Right atrium auricular region (tissue), 2 donors: ENCODE measurements around the gene CCDC88B. TPM values are rescaled to one million over a fixed set of nuclear protein-coding genes. Genes with fewer than 3 reads are reported as not detected.

Source experiments
- DNase-seq: peaks from one replicate; pipeline ENCODE4 v3.0.0-alpha.2; 2019; ENCODE audit warnings: low spot score
- H3K27ac ChIP-seq, 2 donors: fragments of 200-600 bp; sonication (generic); 1 replicate in 1 of 2; 2 replicates in 1 of 2; pipeline ENCODE4 v1.5.1; 2016 to 2019
- H3K27me3 ChIP-seq, 2 donors: fragments of 200-600 bp; sonication (generic); one replicate each; pipeline versions ENCODE4 v1.5.1 to v1.6.0; 2017 to 2019
- H3K36me3 ChIP-seq: fragments of 200-600 bp; sonication (generic); one replicate; pipeline ENCODE4 v1.5.1; 2016
- H3K4me1 ChIP-seq, 2 donors: fragments of 200-600 bp; sonication (generic); one replicate each; pipeline versions ENCODE4 v1.5.1 to v1.6.0; 2017 to 2019
- H3K4me3 ChIP-seq, 2 donors: fragments of 200-600 bp; sonication (generic); 1 replicate in 1 of 2; 2 replicates in 1 of 2; pipeline ENCODE4 v1.5.1; 2017 to 2019; ENCODE audit warnings: mild to moderate bottlenecking in 1 of 2, moderate library complexity in 1 of 2
- H3K9me3 ChIP-seq, 2 donors: fragments of 200-600 bp; sonication (generic); one replicate each; pipeline ENCODE4 v1.5.1; 2019
- total RNA-seq, 2 donors: library from RNA; depleted of rRNA; stranded (reverse); fragments of >200 nt; gene quantifications; one replicate each; pipeline ENCODE4 v1.1.0, GENCODE V29; 2016
- TF ChIP-seq, protein P1 (sequence below), 2 donors: fragments of 200-600 bp; sonication (generic); IDR thresholded peaks; one replicate each; pipeline ENCODE4 v1.5.1; 2019; ENCODE audit warnings: antibody characterized with exemption in 2 of 2

The CCDC88B gene
- total RNA-seq, 2 donors from 2014 or later = 11.7 to 12.0 TPM

DNA sequence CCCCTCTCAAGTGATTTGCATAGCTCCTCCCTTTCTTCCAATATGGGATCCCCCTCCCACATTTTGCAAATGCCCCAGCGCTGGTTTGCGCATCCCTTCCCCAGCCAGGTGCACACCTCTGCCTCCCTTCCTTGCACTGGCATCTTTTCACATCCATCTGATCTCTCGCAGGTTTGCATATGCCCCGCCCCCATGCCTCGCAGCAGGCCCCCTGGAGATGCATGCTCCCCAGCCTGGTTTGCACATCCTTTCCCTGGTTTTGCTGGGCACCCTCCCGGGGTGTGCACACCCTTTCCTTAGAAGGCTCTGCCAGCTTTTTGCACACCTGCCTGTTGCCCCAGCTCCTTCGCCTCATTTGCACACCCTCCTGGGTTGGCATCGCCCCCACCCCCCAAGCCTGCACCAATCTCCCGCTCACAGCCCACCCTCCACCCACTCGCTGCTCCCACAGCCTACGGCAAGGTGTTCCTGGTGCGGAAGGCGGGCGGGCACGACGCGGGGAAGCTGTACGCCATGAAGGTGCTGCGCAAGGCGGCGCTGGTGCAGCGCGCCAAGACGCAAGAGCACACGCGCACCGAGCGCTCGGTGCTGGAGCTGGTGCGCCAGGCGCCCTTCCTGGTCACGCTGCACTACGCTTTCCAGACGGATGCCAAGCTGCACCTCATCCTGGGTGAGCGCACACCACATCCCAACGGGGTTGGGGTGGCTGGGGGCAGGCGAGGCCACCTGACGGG, 19.9 kb downstream of the CCDC88B start:
- peak overlapping the region in 1 of 2 donors; percentile 88 for H3K27ac ChIP-seq
- H3K9me3 ChIP-seq = no peaks in the 10 kb centered on the region
- DNase-seq = no peak
- H3K27me3 ChIP-seq = no peaks in the 10 kb centered on the region
- peak overlapping the region; percentile 71 to 75 for H3K4me3 ChIP-seq
- H3K36me3 ChIP-seq = peaks cover 24% of the 10 kb centered on the region
- TF ChIP-seq, protein P1, sequence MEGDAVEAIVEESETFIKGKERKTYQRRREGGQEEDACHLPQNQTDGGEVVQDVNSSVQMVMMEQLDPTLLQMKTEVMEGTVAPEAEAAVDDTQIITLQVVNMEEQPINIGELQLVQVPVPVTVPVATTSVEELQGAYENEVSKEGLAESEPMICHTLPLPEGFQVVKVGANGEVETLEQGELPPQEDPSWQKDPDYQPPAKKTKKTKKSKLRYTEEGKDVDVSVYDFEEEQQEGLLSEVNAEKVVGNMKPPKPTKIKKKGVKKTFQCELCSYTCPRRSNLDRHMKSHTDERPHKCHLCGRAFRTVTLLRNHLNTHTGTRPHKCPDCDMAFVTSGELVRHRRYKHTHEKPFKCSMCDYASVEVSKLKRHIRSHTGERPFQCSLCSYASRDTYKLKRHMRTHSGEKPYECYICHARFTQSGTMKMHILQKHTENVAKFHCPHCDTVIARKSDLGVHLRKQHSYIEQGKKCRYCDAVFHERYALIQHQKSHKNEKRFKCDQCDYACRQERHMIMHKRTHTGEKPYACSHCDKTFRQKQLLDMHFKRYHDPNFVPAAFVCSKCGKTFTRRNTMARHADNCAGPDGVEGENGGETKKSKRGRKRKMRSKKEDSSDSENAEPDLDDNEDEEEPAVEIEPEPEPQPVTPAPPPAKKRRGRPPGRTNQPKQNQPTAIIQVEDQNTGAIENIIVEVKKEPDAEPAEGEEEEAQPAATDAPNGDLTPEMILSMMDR (IDR thresholded peaks at IDR 0.05) = no peak
- peaks cover 0 to 51% of the 10 kb centered on the region in 2 donors for H3K4me1 ChIP-seq

- no peaks in the 10 kb centered on the region for H3K27me3 ChIP-seq
- peaks cover 0 to 45% of the 10 kb centered on the region in 2 donors for H3K4me1 ChIP-seq
- peak overlapping the region in 1 of 2 donors; percentile 75 for H3K4me3 ChIP-seq
- H3K9me3 ChIP-seq = no peaks in the 10 kb centered on the region
- TF ChIP-seq, protein P1 (IDR thresholded peaks at IDR 0.05) = no peak
- no peak overlapping the region for H3K27ac ChIP-seq
- no peak for DNase-seq
- peaks cover 30% of the 10 kb centered on the region for H3K36me3 ChIP-seq
Observed at GRCh38 chr11:64360448-64360921, 20.5 kb downstream of the CCDC88B start.

- H3K9me3 ChIP-seq = no peaks in the 10 kb centered on the region
- peaks cover 42% of the 10 kb centered on the region for H3K36me3 ChIP-seq
- H3K4me1 ChIP-seq = peaks cover 0 to 35% of the 10 kb centered on the region in 2 donors
- no peak overlapping the region for H3K4me3 ChIP-seq
- no peaks in the 10 kb centered on the region for H3K27me3 ChIP-seq
- DNase-seq = no peak
- H3K27ac ChIP-seq = no peak overlapping the region
- TF ChIP-seq, protein P1 (IDR thresholded peaks at IDR 0.05) = no peak
Observed at GRCh38 chr11:64361659-64362058, 21.7 kb downstream of the CCDC88B start.

GRCh38 chr11:64362339-64362738, 22.3 kb downstream of the CCDC88B start:
- Histone ChIP-seq H3K4me1 (peaks cover 0 to 31% of the 10 kb centered on the region in 2 donors), H3K4me3 (no peak overlapping the region), H3K27me3 (no peaks in the 10 kb centered on the region), H3K9me3 (no peaks in the 10 kb centered on the region), H3K36me3 (peaks cover 48% of the 10 kb centered on the region), H3K27ac (no peak overlapping the region)
- TF ChIP-seq, protein P1 (IDR thresholded peaks at IDR 0.05) = no peak
- DNase-seq = no peak

DNA sequence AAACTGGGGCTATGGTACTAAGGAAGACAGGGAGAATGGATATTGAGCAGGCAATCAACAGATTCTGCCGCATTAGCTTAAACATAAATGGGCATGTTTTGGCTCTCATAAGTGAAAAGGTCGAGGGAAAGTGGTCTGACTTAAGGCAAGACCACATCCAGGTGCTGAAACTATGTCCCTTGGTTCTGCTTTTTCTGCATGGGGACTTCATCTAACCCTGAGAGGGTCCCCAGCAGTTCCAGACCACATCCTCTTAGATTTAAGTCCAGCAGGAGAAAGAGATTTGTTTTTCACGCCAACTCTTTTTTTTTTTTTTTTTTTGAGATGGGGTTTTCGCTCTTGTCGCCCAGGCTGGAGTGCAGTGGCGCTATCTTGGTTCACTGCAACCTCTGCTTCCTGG, 24.4 kb downstream of the CCDC88B start:
- no peaks in the 10 kb centered on the region for H3K9me3 ChIP-seq

More for the DNA sequence above, 24.4 kb downstream of the CCDC88B start:
- TF ChIP-seq, protein P1 (IDR thresholded peaks at IDR 0.05) = no peak
- H3K4me3 ChIP-seq = no peak overlapping the region
- no peaks in the 10 kb centered on the region for H3K27me3 ChIP-seq
- no peak for DNase-seq
- H3K36me3 ChIP-seq = peaks cover 65% of the 10 kb centered on the region
- H3K27ac ChIP-seq = no peak overlapping the region
- H3K4me1 ChIP-seq = peaks cover 0 to 13% of the 10 kb centered on the region in 2 donors
